ENCODE results near the gene TXNDC17.
"Not testable (repeated sequence)": the region's sequence is repeated elsewhere in the genome, so short reads cannot be mapped to it uniquely, and the experiment has no call there.

Gene TXNDC17

GRCh38 chr17:6660101-6660500 is 19.2 kb downstream of the TXNDC17 start:
- DNase-seq (ENCODE audit: low read depth in 2 of 2), result no peak

GRCh38 chr17:6660805-6661463 is 20.1 kb downstream of the TXNDC17 start:
- no peak for DNase-seq (ENCODE audit: low read depth in 2 of 2)

GRCh38 chr17:6661464-6661848 is 20.6 kb downstream of the TXNDC17 start:
- no peak for DNase-seq (ENCODE audit: low read depth in 2 of 2)

- DNase-seq (ENCODE audit: low read depth in 2 of 2), result not testable (repeated sequence)
Measured at GRCh38 chr17:6663200-6663599, 22.3 kb downstream of the TXNDC17 start.

GRCh38 chr17:6666077-6666521 is 25.2 kb downstream of the TXNDC17 start:
- peak in 1 of 2 donors; percentile 35 for DNase-seq (ENCODE audit: low read depth in 2 of 2)

- DNase-seq (ENCODE audit: low read depth in 2 of 2), result no peak
Measured at GRCh38 chr17:6666557-6666956, 25.7 kb downstream of the TXNDC17 start.

GRCh38 chr17:6667516-6667915 is 26.7 kb downstream of the TXNDC17 start:
- no peak for DNase-seq (ENCODE audit: low read depth in 2 of 2)

- no peak for DNase-seq (ENCODE audit: low read depth in 2 of 2)
Measured at GRCh38 chr17:6668219-6668618, 27.4 kb downstream of the TXNDC17 start.

- no peak for DNase-seq (ENCODE audit: low read depth in 2 of 2)
Measured at GRCh38 chr17:6668727-6669425, 28.0 kb downstream of the TXNDC17 start.

- no peak for DNase-seq (ENCODE audit: low read depth in 2 of 2)
Measured at GRCh38 chr17:6669479-6670212, 28.8 kb downstream of the TXNDC17 start.

- DNase-seq (ENCODE audit: low read depth in 2 of 2), result no peak
Measured at GRCh38 chr17:6670571-6670970, 29.7 kb downstream of the TXNDC17 start.

GRCh38 chr17:6670999-6671398 is 30.1 kb downstream of the TXNDC17 start:
- DNase-seq (ENCODE audit: low read depth in 2 of 2), result no peak

GRCh38 chr17:6671431-6671830 is 30.6 kb downstream of the TXNDC17 start:
- no peak for DNase-seq (ENCODE audit: low read depth in 2 of 2)

GRCh38 chr17:6674586-6674985 is 33.7 kb downstream of the TXNDC17 start:
- no peak for DNase-seq (ENCODE audit: low read depth in 2 of 2)

- DNase-seq (ENCODE audit: low read depth in 2 of 2), result no peak
Measured at GRCh38 chr17:6675201-6675825, 34.5 kb downstream of the TXNDC17 start.

GRCh38 chr17:6676802-6677157 is 35.9 kb downstream of the TXNDC17 start:
- no peak for DNase-seq (ENCODE audit: low read depth in 2 of 2)

- no peak for DNase-seq (ENCODE audit: low read depth in 2 of 2)
Measured at GRCh38 chr17:6677158-6677831, 36.4 kb downstream of the TXNDC17 start.

- DNase-seq (ENCODE audit: low read depth in 2 of 2), result no peak
Measured at GRCh38 chr17:6677946-6678345, 37.1 kb downstream of the TXNDC17 start.

GRCh38 chr17:6679241-6679640 is 38.4 kb downstream of the TXNDC17 start:
- no peak for DNase-seq (ENCODE audit: low read depth in 2 of 2)

GRCh38 chr17:6681176-6681575 is 40.3 kb downstream of the TXNDC17 start:
- no peak for DNase-seq (ENCODE audit: low read depth in 2 of 2)

- no peak for DNase-seq (ENCODE audit: low read depth in 2 of 2)
Measured at GRCh38 chr17:6681671-6682070, 40.8 kb downstream of the TXNDC17 start.

GRCh38 chr17:6682339-6682738 is 41.5 kb downstream of the TXNDC17 start:
- no peak for DNase-seq (ENCODE audit: low read depth in 2 of 2)
